HG03039 (cell line): ENCODE data around the gene NAA38.
"Not testable (repeated sequence)": the region's sequence is repeated elsewhere in the genome, so short reads cannot be mapped to it uniquely, and the experiment has no call there.

Source experiments
- ATAC-seq: cut with Tn5 transposase; IDR thresholded peaks from one replicate; pipeline ENCODE4 v1.9.1; 2021; ENCODE audit warnings: mild to moderate bottlenecking, moderate library complexity; ENCODE audit not compliant: unreplicated experiment

NAA38 gene

GRCh38 chr17:7882068-7882467, 24.7 kb upstream of the NAA38 start:
- ATAC-seq: no peak

GRCh38 chr17:7881276-7882054, 24.1 kb upstream of the NAA38 start:
- ATAC-seq: no peak

- no peak for ATAC-seq
These were observed 22.9 kb upstream of the NAA38 start for GRCh38 chr17:7880076-7880868.

- ATAC-seq: no peak
These were observed 20.9 kb upstream of the NAA38 start for GRCh38 chr17:7878234-7878633.

GRCh38 chr17:7875804-7876370, 18.5 kb upstream of the NAA38 start:
- no peak for ATAC-seq

GRCh38 chr17:7873051-7873450, 15.7 kb upstream of the NAA38 start:
- no peak for ATAC-seq

- no peak for ATAC-seq
These were observed 10.5 kb upstream of the NAA38 start for GRCh38 chr17:7867881-7868329.

- no peak for ATAC-seq
These were observed 7.8 kb upstream of the NAA38 start for GRCh38 chr17:7864995-7865650.

- ATAC-seq: not testable (repeated sequence)
These were observed 7.0 kb upstream of the NAA38 start for GRCh38 chr17:7864384-7864783.

GRCh38 chr17:7862692-7863437, 5.5 kb upstream of the NAA38 start:
- ATAC-seq: no peak

- ATAC-seq: no peak
These were observed 1.7 kb upstream of the NAA38 start for GRCh38 chr17:7859028-7859427.

- ATAC-seq: no peak
These were observed 1.1 kb upstream of the NAA38 start for GRCh38 chr17:7858522-7858810.

GRCh38 chr17:7857713-7858521, 558 bp upstream of the NAA38 start, which contains the start of gene CYB5D1:
Gene CYB5D1, plus strand, starts transcription at chr17:7858003. Its CDS starts 132 bp downstream, at chr17:7858135.
- peak; percentile 32 for ATAC-seq

- no peak for ATAC-seq
These were observed 1.1 kb downstream of the NAA38 start for GRCh38 chr17:7856011-7856810.

GRCh38 chr17:7855660-7856010, 1.7 kb downstream of the NAA38 start:
- no peak for ATAC-seq

GRCh38 chr17:7854851-7855659, 2.3 kb downstream of the NAA38 start, which contains the start of gene TMEM88:
Gene TMEM88, plus strand, starts transcription at chr17:7855066. Its CDS starts 9 bp downstream, at chr17:7855075.
- no peak for ATAC-seq

GRCh38 chr17:7854078-7854777, 3.1 kb downstream of the NAA38 start:
- ATAC-seq: no peak

GRCh38 chr17:7853691-7854038, 3.7 kb downstream of the NAA38 start:
- ATAC-seq: no peak
